ENCODE measurements around the gene UBE2J1.

The UBE2J1 gene

GRCh38 chr6:89286516-89286915, 66.0 kb downstream of the UBE2J1 start:
- DNase-seq, result no peak

DNA sequence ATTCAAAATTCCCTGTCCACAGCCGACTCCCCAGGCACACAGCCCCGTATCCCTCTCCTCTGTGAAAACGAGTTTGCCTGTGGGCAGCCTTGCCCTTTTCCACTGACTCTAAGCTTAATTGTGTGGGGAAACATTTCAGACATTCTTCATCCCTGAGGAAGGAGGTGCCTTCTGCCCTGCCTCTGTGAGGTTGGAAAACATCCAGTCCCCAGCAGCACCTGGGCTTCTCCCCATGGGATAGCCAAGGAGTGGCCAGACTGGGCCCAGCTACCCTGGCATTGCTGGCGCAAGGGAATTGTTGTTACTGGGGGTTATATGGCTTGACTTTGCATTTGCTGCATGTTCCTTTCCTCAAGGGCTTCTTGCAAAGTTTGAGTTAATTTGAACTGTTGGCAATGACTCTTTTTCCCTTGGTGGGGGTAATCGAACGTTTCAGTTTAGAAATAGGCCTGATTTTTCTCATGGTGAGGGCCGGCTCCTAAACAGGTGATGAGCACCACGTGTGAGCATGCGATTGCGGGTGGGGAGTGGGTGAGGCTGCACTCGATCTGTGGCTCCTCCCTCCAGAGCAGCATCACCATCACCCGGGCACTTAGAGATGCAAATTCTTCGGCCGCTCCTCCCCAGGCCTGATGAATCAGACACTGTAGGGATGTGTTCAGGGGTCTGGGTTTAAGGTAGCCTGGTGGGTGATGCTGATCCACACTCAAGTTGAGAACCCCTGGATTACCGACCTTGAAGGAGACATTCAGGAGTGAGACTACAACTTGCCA, 67.4 kb downstream of the UBE2J1 start:
- DNase-seq, result no peak

DNA sequence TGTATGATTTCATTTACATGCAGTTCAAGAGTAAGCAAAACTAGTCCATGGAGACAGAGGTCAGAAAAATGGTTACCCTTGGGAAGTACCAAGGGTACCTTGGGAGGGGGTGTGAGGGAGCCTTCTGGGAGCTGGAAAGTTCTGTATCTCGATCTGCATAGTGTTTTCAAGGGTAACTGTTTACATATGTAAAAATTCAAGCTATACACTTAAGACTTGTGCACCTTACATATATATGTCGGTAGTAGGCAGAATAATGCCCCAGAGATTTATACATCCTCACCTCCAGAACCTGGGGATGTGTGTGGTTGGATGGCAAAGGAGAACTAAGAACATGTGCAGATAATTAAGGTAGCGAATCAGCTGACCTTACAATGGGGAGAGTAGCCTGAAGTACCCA, 68.4 kb downstream of the UBE2J1 start:
- DNase-seq, result no peak

DNA sequence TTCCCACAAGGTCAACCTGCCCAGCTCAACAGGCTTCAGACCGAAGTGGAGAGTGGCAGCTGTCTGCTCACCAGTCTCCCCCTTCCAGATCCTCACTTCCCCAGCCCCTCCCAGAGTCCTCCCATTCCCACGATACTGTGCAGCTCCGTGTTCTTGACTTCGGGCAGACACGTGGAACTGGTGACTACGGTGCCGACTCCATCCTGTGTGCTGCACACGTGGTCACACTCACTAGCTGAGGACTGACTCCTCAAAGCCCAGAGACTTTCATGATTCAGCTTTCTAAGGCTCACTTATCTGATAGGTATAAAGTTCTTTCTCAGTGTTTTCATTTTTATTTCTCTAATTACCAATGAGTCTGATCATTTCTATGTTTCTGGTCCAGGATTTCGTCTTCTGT, 69.8 kb downstream of the UBE2J1 start:
- DNase-seq, result no peak

DNA sequence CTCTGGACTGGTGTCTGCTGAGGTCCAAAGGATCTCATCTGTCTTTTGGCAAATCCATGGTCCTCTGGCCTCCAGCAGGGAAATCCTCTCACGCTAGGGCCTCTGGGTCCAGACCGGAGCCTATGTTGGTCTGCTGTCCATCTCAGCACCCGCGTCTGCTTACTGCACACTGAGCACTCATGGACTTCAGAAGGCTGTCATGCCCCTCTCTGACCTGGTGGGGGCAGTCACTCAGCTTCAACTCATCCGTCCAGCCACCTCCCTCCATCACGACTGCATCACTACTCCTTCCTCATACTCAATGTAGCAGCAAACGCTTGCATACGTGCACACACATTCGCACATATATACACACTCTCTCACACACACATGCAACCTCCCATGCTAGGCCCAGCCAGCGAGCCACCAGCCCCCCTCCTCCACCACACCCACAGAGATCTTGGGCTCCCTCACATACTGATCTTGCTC, 70.7 kb downstream of the UBE2J1 start:
- DNase-seq, result no peak

DNA sequence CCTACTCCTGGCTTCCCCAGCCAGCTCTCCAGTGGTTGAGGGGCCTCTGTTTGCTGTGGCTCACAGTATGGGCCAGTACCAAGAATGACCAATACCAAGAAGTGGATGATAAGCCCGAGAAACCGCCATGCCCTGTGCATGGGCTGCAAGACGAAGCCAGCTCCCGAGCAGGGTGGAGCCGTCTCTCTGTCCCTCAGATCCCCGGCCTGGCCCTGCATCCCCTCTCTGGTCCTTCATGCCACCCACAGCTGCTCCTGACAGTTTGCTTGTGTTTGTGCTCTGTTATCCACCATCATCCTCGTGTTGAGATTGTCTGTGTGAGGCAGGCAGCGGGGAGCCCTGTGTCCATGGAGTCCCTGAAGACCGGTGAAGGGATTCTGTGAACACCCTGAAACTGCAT, 73.6 kb downstream of the UBE2J1 start:
- no peak for DNase-seq

Data from DMS79 (cell line).